IMR-90 (cell line): ENCODE data around the gene RBM42.

Experiments
- FOS ChIP-seq: fragments of 150-350 bp; IDR thresholded peaks from 2 replicates; pipeline ENCODE4 v1.6.1; 2016; ENCODE audit warnings: low read depth, low read length
- MAZ ChIP-seq: IDR thresholded peaks from 2 replicates; pipeline ENCODE4 v1.6.1; 2012; ENCODE audit warnings: low read depth, mild to moderate bottlenecking, low read length, improper control_type of control experiment, moderate library complexity, borderline replicate concordance
- NFE2L2 ChIP-seq: fragments of 150-350 bp; IDR thresholded peaks from 2 replicates; pipeline ENCODE4 v1.6.1; 2016; ENCODE audit warnings: low read depth, mild to moderate bottlenecking, low read length
- POLR2A ChIP-seq: IDR thresholded peaks from 2 replicates; pipeline ENCODE4 v1.6.1; 2012; ENCODE audit warnings: mild to moderate bottlenecking, low read depth, low read length
- RAD21 ChIP-seq: IDR thresholded peaks from 2 replicates; pipeline ENCODE4 v1.6.1; 2012; ENCODE audit warnings: low read length, improper control_type of control experiment
- RFX5 ChIP-seq: IDR thresholded peaks from 2 replicates; pipeline ENCODE4 v1.8.0; 2012; ENCODE audit warnings: low read depth, mild to moderate bottlenecking, low read length, moderate library complexity
- TF ChIP-seq, protein P1 (sequence below): conservative IDR thresholded peaks from 2 replicates; pipeline ENCODE4 v1.5.1; 2012; ENCODE audit warnings: mild to moderate bottlenecking, low read depth, low read length, improper control_type of control experiment
- TF ChIP-seq, protein P2 (sequence below): fragments of 150-350 bp; IDR thresholded peaks from 2 replicates; pipeline ENCODE4 v1.6.1; 2017; ENCODE audit warnings: mild to moderate bottlenecking, antibody characterized with exemption, low read length, low read depth

DNA sequence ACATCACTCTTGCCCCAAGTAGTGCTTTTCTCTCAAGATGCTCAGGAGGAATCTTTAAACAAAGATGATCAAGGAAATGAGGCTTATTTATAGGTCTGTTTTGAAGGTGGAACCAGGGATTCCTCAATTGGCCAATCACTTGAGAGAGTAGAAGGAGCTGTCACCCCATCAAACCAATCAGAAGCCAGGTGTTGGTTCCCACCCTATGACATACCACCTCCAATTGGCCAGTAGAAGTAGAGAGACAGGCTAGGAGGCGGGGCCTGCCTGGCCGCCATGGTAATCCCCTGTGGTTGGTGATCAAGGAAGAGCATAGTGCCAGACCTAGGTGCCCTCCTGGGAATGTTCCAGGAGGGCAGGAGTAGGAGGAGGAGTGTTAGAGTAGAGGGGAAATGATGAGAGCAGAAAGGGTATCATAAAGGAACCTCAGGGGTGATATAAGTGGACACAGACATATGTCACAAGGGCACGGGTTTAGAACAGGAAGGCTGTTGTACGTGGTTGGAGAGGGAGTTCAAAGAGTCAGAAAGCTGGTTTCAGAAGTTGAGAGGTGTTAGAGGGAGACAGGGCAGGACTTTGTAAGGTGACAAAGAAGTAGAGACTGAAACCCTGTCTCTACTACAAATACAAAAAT is 32.4 kb upstream of the RBM42 start:
- TF ChIP-seq, protein P1, sequence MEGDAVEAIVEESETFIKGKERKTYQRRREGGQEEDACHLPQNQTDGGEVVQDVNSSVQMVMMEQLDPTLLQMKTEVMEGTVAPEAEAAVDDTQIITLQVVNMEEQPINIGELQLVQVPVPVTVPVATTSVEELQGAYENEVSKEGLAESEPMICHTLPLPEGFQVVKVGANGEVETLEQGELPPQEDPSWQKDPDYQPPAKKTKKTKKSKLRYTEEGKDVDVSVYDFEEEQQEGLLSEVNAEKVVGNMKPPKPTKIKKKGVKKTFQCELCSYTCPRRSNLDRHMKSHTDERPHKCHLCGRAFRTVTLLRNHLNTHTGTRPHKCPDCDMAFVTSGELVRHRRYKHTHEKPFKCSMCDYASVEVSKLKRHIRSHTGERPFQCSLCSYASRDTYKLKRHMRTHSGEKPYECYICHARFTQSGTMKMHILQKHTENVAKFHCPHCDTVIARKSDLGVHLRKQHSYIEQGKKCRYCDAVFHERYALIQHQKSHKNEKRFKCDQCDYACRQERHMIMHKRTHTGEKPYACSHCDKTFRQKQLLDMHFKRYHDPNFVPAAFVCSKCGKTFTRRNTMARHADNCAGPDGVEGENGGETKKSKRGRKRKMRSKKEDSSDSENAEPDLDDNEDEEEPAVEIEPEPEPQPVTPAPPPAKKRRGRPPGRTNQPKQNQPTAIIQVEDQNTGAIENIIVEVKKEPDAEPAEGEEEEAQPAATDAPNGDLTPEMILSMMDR = no peak
- no peak for TF ChIP-seq RFX5
- TF ChIP-seq RAD21 = no peak
- TF ChIP-seq POLR2A = no peak
- no peak for TF ChIP-seq NFE2L2
- no peak for TF ChIP-seq FOS
- TF ChIP-seq, protein P2, sequence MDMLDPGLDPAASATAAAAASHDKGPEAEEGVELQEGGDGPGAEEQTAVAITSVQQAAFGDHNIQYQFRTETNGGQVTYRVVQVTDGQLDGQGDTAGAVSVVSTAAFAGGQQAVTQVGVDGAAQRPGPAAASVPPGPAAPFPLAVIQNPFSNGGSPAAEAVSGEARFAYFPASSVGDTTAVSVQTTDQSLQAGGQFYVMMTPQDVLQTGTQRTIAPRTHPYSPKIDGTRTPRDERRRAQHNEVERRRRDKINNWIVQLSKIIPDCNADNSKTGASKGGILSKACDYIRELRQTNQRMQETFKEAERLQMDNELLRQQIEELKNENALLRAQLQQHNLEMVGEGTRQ = no peak
- TF ChIP-seq MAZ = no peak
